ENCODE data around the gene HSFX1.

- TF ChIP-seq CTCF (conservative IDR thresholded peaks at IDR 0.05) (no peak), ZFX (IDR thresholded peaks at IDR 0.05) (no peak)
These were observed 10.9 kb upstream of the HSFX1 start for GRCh38 chrX:149762696-149763614.
